Spinal cord (tissue), 10 donors: ENCODE results near the gene SLX4. TPM values are rescaled to one million over a fixed set of nuclear protein-coding genes. Genes with fewer than 3 reads are reported as not detected.

Experiments used
- DNase-seq, 6 donors: peaks; one replicate each; pipeline versions ENCODE4 v3.0.0 to v3.0.0-alpha.2; 2013 to 2015; ENCODE audit warnings: low spot score in 6 of 6, low read depth in 4 of 6
- H3K27ac ChIP-seq: one replicate; pipeline ENCODE4 v1.5.1; 2013; ENCODE audit warnings: low read depth, low read length, control low read depth
- H3K27me3 ChIP-seq: one replicate; pipeline ENCODE4 v1.6.1; 2013; ENCODE audit warnings: low read length; ENCODE audit not compliant: control insufficient read depth, insufficient read depth
- H3K36me3 ChIP-seq: one replicate; pipeline ENCODE4 v1.6.1; 2013; ENCODE audit warnings: low read length; ENCODE audit not compliant: control insufficient read depth, insufficient read depth
- H3K4me1 ChIP-seq: one replicate; pipeline ENCODE4 v1.6.1; 2013; ENCODE audit warnings: low read length; ENCODE audit not compliant: control insufficient read depth, insufficient read depth
- H3K4me3 ChIP-seq: one replicate; pipeline ENCODE4 v1.5.1; 2013; ENCODE audit warnings: low read depth, low read length, control low read depth
- H3K9me3 ChIP-seq: one replicate; pipeline ENCODE4 v1.6.1; 2013; ENCODE audit warnings: low read length; ENCODE audit not compliant: control insufficient read depth, insufficient read depth
- WGBS: methylation state at CpG from one replicate; pipeline ENCODE4 v1.1.5; 2013; ENCODE audit warnings: missing lambda C conversion rate; ENCODE audit not compliant: insufficient coverage; 5-methylcytosine and 5-hydroxymethylcytosine counted together
- polyA plus RNA-seq, 2 donors: library from polyadenylated mRNA; unstranded; fragments of 120-200 nt; gene quantifications; one replicate each; pipeline ENCODE4 v1.2.1, GENCODE V29; 2013; ENCODE audit not compliant: insufficient read length in 2 of 2
- total RNA-seq, 2 donors: library from RNA; depleted of rRNA in 1 of 2; stranded (reverse); fragments of 120-200 nt in 1 of 2; fragments of >200 nt in 1 of 2; gene quantifications; one replicate each; pipeline versions ENCODE4 v1.2.3 to v1.2.4, GENCODE V29; 2013 to 2014
- donor health status: healthy.

SLX4 gene
- total and polyA plus RNA-seq, 4 donors: 6.2 to 15.7 (median 8.7) TPM

DNA sequence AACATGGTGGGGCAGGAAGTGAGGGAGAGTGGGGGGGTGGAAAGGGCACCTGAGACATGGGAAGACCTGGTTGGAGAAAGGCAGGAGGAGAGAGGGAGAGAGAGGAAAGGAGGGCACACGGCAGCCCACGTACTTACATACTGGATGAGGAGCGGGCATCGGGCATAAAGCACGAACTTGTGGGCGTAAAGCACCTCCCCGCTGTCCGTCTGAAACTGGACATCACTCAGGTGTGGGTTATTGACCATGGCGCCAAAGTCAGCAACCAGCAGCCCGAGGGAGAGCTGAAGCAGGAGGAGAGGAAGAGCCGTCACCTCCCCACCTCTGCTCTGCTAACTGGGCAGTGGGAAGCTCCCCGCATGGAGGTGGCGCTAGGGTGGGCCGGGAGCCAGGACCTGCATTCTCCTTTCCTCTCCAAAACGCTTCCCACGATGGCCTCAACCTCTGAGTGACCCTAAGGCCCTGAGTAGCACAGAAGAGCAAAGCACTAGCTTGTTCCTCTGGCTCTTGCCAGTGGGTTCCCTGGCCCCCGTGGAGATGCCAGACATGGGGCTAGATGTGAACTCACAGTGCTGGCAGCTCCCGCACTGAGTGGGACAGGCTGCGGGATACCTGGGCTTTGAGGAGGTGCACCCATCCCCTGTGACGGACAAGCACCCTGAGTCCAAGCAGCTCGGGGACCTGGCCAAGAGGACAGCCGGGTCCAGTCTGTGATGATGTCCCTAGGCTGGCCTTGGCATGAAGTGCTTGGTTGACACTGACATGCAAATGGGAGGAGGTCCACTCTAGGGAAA is 16.9 kb downstream of the SLX4 start:
- DNase-seq: no peak
- H3K27ac ChIP-seq: no peak overlapping the region
- no peaks in the 10 kb centered on the region for H3K4me1 ChIP-seq
- H3K27me3 ChIP-seq: no peaks in the 10 kb centered on the region
- 95% methylated on average over 21 of the region's 22 CpGs for WGBS
- peaks cover 97% of the 10 kb centered on the region for H3K36me3 ChIP-seq
- H3K4me3 ChIP-seq: no peak overlapping the region
- H3K9me3 ChIP-seq: no peaks in the 10 kb centered on the region

DNA sequence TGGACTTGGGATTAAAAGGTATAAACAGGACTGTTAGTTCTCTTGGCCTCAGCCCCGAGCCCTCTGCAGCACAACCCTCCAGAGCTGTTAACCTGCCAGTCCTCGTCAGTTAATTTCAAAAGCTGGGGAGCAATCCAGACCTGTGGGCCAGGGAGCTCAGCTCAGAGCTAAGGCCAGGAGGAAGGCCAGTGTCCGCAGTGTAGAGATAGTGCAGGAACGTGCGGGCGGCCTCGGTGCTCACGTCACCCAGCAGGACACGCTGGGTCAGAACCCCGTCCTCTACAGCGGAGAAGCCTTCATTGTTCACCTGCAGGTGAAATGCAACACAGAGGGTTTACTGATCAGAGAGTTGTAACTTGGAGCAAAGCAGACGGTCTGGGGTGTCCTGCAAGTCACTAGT is 18.8 kb downstream of the SLX4 start:
- no peak overlapping the region for H3K4me3 ChIP-seq
- 96% methylated on average over 11 of the region's 12 CpGs for WGBS
- no peaks in the 10 kb centered on the region for H3K27me3 ChIP-seq
- H3K27ac ChIP-seq: no peak overlapping the region
- peaks cover 95% of the 10 kb centered on the region for H3K36me3 ChIP-seq
- H3K4me1 ChIP-seq: no peaks in the 10 kb centered on the region
- H3K9me3 ChIP-seq: no peaks in the 10 kb centered on the region
- no peak for DNase-seq

DNA sequence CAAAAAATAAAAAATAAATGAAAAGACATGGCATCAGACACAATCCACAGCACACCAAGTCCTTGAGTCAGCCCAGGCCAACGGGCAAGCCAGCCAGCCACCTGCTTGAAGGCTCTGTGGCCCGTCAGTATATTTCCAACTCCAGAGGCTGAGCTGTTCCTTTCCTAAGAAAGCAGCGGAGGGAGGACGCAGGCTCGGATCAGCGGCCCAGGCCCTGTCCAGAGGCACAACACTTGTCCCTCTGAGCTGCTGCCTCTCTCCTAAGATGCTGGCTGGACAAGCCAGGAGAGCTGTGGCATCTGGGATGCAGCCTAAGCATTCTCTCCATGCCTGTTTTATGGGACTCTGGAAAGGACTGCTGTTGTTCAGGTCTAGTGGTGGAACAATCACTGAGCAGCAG is 19.4 kb downstream of the SLX4 start:
- no peaks in the 10 kb centered on the region for H3K4me1 ChIP-seq
- H3K4me3 ChIP-seq: no peak overlapping the region
- no peaks in the 10 kb centered on the region for H3K27me3 ChIP-seq
- no peak for DNase-seq
- peaks cover 95% of the 10 kb centered on the region for H3K36me3 ChIP-seq
- 97% methylated on average over 6 of the region's 6 CpGs for WGBS
- no peaks in the 10 kb centered on the region for H3K9me3 ChIP-seq
- H3K27ac ChIP-seq: no peak overlapping the region

DNA sequence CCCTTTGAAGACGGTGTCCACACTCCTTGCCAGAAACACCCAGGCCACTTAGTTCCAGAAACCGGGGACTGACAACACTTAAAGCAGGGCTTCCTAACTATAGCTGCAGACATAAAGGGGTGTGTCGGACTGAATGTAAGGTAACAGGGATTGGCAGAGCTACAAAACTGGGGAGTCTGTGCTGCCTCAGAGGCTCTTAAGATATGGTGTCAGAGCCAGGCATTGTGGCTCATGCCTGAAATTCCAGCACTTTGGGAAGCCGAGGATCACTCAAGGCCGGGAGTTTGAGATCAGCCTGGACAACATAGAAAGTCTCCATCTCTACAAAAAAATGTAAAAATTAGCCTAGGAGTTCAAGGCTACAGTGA is 20.0 kb downstream of the SLX4 start:
- H3K27ac ChIP-seq: no peak overlapping the region
- DNase-seq: no peak
- peaks cover 91% of the 10 kb centered on the region for H3K36me3 ChIP-seq
- WGBS: 91% methylated on average over 4 of the region's 5 CpGs
- no peak overlapping the region for H3K4me3 ChIP-seq
- H3K9me3 ChIP-seq: no peaks in the 10 kb centered on the region
- no peaks in the 10 kb centered on the region for H3K4me1 ChIP-seq
- H3K27me3 ChIP-seq: no peaks in the 10 kb centered on the region

DNA sequence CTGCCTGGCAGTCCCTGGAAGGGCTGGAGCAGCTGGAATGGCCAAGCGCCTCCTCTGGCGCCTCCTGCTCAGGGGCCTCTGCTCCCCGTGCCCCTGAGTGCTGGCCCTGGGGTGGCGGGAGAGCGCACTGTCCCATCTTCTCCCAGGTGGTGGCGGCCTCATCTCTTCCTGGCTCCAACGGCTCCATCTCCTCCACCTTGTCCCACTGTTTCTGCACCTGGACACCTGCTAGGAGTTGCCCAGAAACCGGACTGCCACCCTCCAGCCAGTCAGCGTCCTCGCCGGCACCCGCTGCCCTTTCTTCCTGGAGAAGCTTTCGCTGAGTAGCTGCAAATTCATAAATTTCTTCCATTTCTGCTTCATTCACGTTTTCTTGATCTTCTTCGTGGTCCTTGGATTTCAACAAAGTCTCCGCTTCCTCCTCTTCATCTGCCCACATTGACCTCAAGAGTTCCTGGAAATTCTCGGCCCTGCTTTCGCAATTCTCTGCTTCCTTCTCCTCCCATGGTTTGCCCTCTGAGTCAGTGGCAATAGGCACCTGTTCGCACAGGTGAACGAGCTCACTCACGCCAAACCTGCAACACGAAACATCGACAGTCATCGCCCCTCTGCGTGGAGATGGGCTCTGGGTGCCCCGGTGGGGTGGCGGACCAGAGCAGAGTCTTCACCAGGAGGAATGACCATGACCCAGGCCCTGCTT is 20.5 kb downstream of the SLX4 start:
- WGBS: 94% methylated on average over 27 of the region's 27 CpGs
- no peak overlapping the region for H3K27ac ChIP-seq
- no peaks in the 10 kb centered on the region for H3K4me1 ChIP-seq
- no peaks in the 10 kb centered on the region for H3K9me3 ChIP-seq
- DNase-seq: no peak
- H3K27me3 ChIP-seq: no peaks in the 10 kb centered on the region
- H3K4me3 ChIP-seq: no peak overlapping the region
- peaks cover 89% of the 10 kb centered on the region for H3K36me3 ChIP-seq

DNA sequence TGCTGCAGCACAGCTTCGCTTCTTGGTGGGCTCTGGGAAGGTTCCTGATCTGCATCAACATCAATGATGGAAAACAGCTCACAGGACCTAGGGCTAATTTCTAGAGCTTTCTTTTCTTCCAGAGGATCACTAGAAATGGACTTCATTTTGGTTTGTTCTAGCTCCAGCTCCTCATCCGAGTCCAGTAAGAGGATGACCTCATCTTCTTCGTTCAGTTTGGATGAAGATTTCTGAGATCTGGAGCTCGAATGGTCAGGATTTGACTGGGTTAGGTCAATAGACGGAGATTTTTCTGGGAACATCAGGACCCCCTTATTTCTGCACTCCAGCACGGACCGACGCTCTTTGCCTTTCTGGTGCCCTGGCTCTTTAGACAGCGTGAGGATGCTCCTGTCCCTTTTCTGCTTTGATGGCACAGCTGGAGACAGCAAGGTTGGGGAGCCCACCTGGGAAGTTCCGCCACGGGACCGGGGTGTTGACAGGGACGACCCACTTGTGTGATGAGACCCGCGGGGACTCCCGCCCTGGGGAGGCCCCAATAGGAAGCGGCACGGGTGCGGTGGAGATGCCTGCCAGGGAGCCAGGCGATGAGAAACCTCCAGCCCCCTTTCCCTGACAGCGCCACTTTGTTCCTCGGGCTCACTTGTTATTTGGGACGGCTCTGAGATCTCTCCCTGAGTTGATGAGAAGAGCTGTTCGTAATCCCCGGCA is 21.3 kb downstream of the SLX4 start:
- DNase-seq: no peak
- WGBS: 94% methylated on average over 25 of the region's 25 CpGs
- no peaks in the 10 kb centered on the region for H3K9me3 ChIP-seq
- H3K27ac ChIP-seq: no peak overlapping the region
- peaks cover 88% of the 10 kb centered on the region for H3K36me3 ChIP-seq
- H3K27me3 ChIP-seq: no peaks in the 10 kb centered on the region
- H3K4me1 ChIP-seq: no peaks in the 10 kb centered on the region
- no peak overlapping the region for H3K4me3 ChIP-seq

DNA sequence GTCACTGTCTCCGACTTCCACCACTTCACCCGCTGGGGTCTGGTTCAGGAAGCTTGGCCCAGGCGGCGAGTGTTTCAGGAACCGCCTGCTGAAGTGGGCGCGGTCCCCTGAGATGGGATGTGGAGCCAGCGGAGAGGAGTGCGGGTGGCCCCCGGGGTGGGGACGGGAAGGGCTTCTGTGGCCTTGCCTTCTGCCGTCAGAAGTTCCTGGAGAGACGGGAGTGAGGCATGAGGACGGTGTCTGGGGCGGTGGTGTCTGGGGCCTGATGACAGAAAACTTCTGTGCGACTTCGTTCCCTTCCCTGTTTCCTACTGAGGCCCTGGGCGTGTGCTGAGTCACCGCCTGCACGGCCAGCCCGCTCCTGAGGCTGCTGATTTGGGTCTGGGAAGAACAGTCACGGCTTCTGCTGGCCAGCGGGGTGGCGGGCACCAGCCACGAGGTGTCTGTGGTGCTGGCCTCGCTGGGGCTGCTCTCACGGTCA is 21.9 kb downstream of the SLX4 start:
- Histone ChIP-seq H3K4me3 (no peak overlapping the region), H3K36me3 (peaks cover 88% of the 10 kb centered on the region), H3K27me3 (no peaks in the 10 kb centered on the region), H3K4me1 (no peaks in the 10 kb centered on the region), H3K9me3 (no peaks in the 10 kb centered on the region), H3K27ac (no peak overlapping the region)
- 93% methylated on average over 27 of the region's 27 CpGs for WGBS
- no peak for DNase-seq

DNA sequence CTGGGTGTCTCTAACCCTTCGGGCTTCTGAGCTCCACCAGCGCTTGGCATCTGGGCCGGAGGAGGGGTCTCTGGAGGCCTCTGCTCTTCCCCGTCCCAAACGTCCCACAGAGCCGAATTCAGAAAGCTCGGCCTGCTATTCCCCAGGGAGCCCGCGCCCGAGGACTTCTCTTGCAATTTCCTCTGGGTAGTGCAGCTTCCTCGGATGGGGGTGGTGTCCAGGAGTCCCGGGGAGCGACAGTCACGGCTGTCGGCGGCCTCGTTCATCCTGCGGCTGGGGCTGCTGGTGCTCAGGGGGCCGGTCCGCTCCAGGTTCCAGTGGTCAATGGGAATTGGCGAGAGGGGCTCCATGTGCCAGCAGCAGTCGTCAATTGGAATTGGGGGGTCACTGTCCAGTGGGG is 22.4 kb downstream of the SLX4 start:
- WGBS: 83% methylated on average over 22 of the region's 22 CpGs

DNA sequence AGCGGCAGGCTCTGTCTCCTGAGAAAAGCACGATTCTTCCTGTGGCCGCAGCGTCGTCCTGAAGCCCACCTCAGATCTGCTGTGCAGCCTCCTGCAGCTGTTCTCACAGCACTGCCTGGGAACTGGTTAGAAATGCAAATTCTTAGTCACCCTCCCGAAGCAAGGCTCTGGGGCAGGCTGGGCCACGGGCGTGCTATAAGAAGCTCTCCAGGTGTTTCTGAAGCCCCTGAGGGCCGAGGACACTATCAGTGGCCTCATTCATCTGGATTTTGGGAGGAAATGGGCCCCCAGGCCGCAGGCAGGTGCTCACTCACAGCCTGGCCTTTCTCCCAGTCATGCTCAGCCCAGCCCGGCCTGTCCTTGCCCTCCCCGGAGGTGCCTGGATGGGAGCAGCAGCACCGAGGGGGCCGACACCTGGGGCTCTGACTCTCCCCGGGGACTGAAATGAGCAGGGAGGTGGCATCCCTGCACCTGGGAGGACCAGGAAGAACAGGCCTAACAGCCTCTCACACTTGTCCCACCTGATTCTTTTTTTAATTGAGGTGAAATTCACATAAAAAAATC is 23.8 kb downstream of the SLX4 start:
- Histone ChIP-seq H3K4me1 (no peaks in the 10 kb centered on the region), H3K9me3 (no peaks in the 10 kb centered on the region), H3K36me3 (peaks cover 90% of the 10 kb centered on the region), H3K4me3 (no peak overlapping the region), H3K27me3 (no peaks in the 10 kb centered on the region), H3K27ac (no peak overlapping the region)
- no peak for DNase-seq
- WGBS: 83% methylated on average over 15 of the region's 15 CpGs

More for the DNA sequence above, 22.4 kb downstream of the SLX4 start:
- Histone ChIP-seq H3K27me3 (no peaks in the 10 kb centered on the region), H3K4me3 (no peak overlapping the region), H3K36me3 (peaks cover 88% of the 10 kb centered on the region), H3K4me1 (no peaks in the 10 kb centered on the region), H3K9me3 (no peaks in the 10 kb centered on the region), H3K27ac (no peak overlapping the region)
- no peak for DNase-seq
